ENCODE results near the gene FKBP5. TPM values are rescaled to one million over a fixed set of nuclear protein-coding genes. Genes with fewer than 3 reads are reported as not detected.

Gene FKBP5
- total and polyA plus RNA-seq, 9 of the 15 experiments (the other 6 are each of a cell fraction or from before 2014, with no cell fraction given), result 32.7 to 151 (median 75.0) TPM

- TF ChIP-seq ZBTB11 (CRISPR knock-in tag; IDR thresholded peaks at IDR 0.05) (peak in 2 of 3 experiments; percentile 18 to 49; a peak in 1 of 6 replicates), KDM2B (CRISPR knock-in tag; IDR thresholded peaks at IDR 0.05) (no peak), SREBF2 (CRISPR knock-in tag; IDR thresholded peaks at IDR 0.05) (no peak), HLTF (IDR thresholded peaks at IDR 0.05) (no peak), ATF2 (CRISPR knock-in tag; IDR thresholded peaks at IDR 0.05) (no peak), ATF6 (CRISPR knock-in tag; IDR thresholded peaks at IDR 0.05) (no peak), DMBX1 (CRISPR knock-in tag; IDR thresholded peaks at IDR 0.05; ENCODE audit: borderline replicate concordance) (peak; percentile 69), DPF2 (IDR thresholded peaks at IDR 0.05) (0 out of 2 replicates have a peak, but pooled peaks have one; percentile 45), DEAF1 (CRISPR knock-in tag; IDR thresholded peaks at IDR 0.05) (no peak), HDAC8 (tag; IDR thresholded peaks at IDR 0.05) (0 out of 2 replicates have a peak, but pooled peaks have one; percentile 32), BACH1 (tag; IDR thresholded peaks at IDR 0.05) (no peak), NFIX (CRISPR knock-in tag; IDR thresholded peaks at IDR 0.05; ENCODE audit: low read depth) (no peak), EHMT2 (IDR thresholded peaks at IDR 0.05) (no peak), ETV1 (tag; conservative IDR thresholded peaks at IDR 0.05; ENCODE audit: low read depth) (no peak), TAF1 (IDR thresholded peaks at IDR 0.05; ENCODE audit: control insufficient read depth, extremely low read depth, insufficient read depth, low read length, severe bottlenecking) (peak; percentile 85), YBX1 (IDR thresholded peaks at IDR 0.05) (no peak), GABPA (tag; conservative IDR thresholded peaks at IDR 0.05; ENCODE audit: low read depth) (peak; percentile 43; the same call in 1 of the 2 replicates), RBM25 (IDR thresholded peaks at IDR 0.05; ENCODE audit: low read depth, low read length, severe bottlenecking) (peak; percentile 99), ERF (CRISPR knock-in tag; IDR thresholded peaks at IDR 0.05) (peak; percentile 87)
Observed at GRCh38 chr6:35688605-35689322, at the start of gene FKBP5 (continued).
